Neuronal stem cell (in vitro differentiated cells): ENCODE measurements around the gene HS6ST3.

Experiments
- DNase-seq: peaks from one replicate; pipeline ENCODE4 v3.0.0-alpha.2; 2013; ENCODE audit warnings: low spot score
- H2AFZ ChIP-seq: one replicate; pipeline ENCODE4 v1.6.1; 2013; ENCODE audit warnings: mild to moderate bottlenecking, low read length, inconsistent platforms
- H2AK5ac ChIP-seq: 2 replicates; pipeline ENCODE4 v1.6.1; 2013; ENCODE audit warnings: low read depth, mild to moderate bottlenecking, inconsistent platforms, low read length, moderate library complexity, mixed read lengths
- H2BK120ac ChIP-seq: 2 replicates; pipeline ENCODE4 v1.6.1; 2013; ENCODE audit warnings: low read depth, mild to moderate bottlenecking, inconsistent platforms, low read length, moderate library complexity, mixed read lengths
- H2BK12ac ChIP-seq: one replicate; pipeline ENCODE4 v1.6.1; 2013; ENCODE audit warnings: low read length, inconsistent platforms
- H2BK15ac ChIP-seq: 2 replicates; pipeline ENCODE4 v1.6.1; 2013; ENCODE audit warnings: mild to moderate bottlenecking, low read length, inconsistent platforms, mixed read lengths
- H2BK5ac ChIP-seq: one replicate; pipeline ENCODE4 v1.6.1; 2013; ENCODE audit warnings: inconsistent platforms, mild to moderate bottlenecking, low read length, moderate library complexity
- H3K14ac ChIP-seq: one replicate; pipeline ENCODE4 v1.6.1; 2013; ENCODE audit warnings: low read length, inconsistent platforms
- H3K18ac ChIP-seq: 2 replicates; pipeline ENCODE4 v1.6.1; 2013; ENCODE audit warnings: low read length, inconsistent platforms
- H3K23ac ChIP-seq: 2 replicates; pipeline ENCODE4 v1.6.1; 2013; ENCODE audit warnings: low read depth, mild to moderate bottlenecking, mixed read lengths, low read length, inconsistent platforms; ENCODE audit not compliant: poor library complexity
- H3K27ac ChIP-seq: replicated peaks from 3 replicates; pipeline ENCODE4 v1.5.1; 2013; ENCODE audit warnings: low read length, inconsistent platforms
- H3K27me3 ChIP-seq, 3 experiments: 2 replicates each; pipeline ENCODE4 v1.6.1; 2013; ENCODE audit warnings: low read length in 3 of 3, mild to moderate bottlenecking in 2 of 3, inconsistent platforms in 1 of 3, low read depth in 1 of 3, mixed read lengths in 1 of 3, moderate library complexity in 1 of 3; ENCODE audit not compliant: control insufficient read depth in 3 of 3, insufficient read depth in 3 of 3
- H3K36me3 ChIP-seq, 2 donors: replicated peaks in 1 of 2; 2 replicates each; pipeline ENCODE4 v1.6.1; 2013; ENCODE audit warnings: low read length in 2 of 2; ENCODE audit not compliant: control insufficient read depth in 2 of 2, insufficient read depth in 2 of 2
- H3K4ac ChIP-seq: 2 replicates; pipeline ENCODE4 v1.6.1; 2013; ENCODE audit warnings: inconsistent platforms, mild to moderate bottlenecking, low read length, moderate library complexity
- H3K4me1 ChIP-seq, 2 donors: 1 replicate in 1 of 2; 2 replicates in 1 of 2; pipeline ENCODE4 v1.6.1; 2013; ENCODE audit warnings: low read length in 2 of 2, low read depth in 1 of 2; ENCODE audit not compliant: control insufficient read depth in 2 of 2, insufficient read depth in 1 of 2
- H3K4me2 ChIP-seq: one replicate; pipeline ENCODE4 v1.6.1; 2013; ENCODE audit warnings: mild to moderate bottlenecking, low read length, inconsistent platforms; ENCODE audit not compliant: insufficient read depth, poor library complexity, severe bottlenecking
- H3K4me3 ChIP-seq, 2 donors: 2 replicates each; pipeline ENCODE4 v1.5.1; 2013; ENCODE audit warnings: low read length in 2 of 2, mild to moderate bottlenecking in 2 of 2, inconsistent platforms in 1 of 2, moderate library complexity in 1 of 2
- H3K79me1 ChIP-seq: one replicate; pipeline ENCODE4 v1.6.1; 2013; ENCODE audit warnings: low read depth, mild to moderate bottlenecking, inconsistent platforms, low read length, moderate library complexity
- H3K9ac ChIP-seq: one replicate; pipeline ENCODE4 v1.6.1; 2013; ENCODE audit warnings: mild to moderate bottlenecking, low read depth, low read length, inconsistent platforms; ENCODE audit not compliant: poor library complexity
- H3K9me3 ChIP-seq, 2 donors: replicated peaks in 1 of 2; 2 replicates each; pipeline versions ENCODE3 to v1.6.1; 2013; ENCODE audit warnings: low read length in 2 of 2, mild to moderate bottlenecking in 2 of 2, inconsistent platforms in 1 of 2, low read depth in 1 of 2, mixed read lengths in 1 of 2, moderate library complexity in 1 of 2; ENCODE audit not compliant: control insufficient read depth in 2 of 2, insufficient read depth in 1 of 2
- H4K8ac ChIP-seq: one replicate; pipeline ENCODE4 v1.6.1; 2013; ENCODE audit warnings: low read depth, mild to moderate bottlenecking, inconsistent platforms, low read length, moderate library complexity
- H4K91ac ChIP-seq: one replicate; pipeline ENCODE4 v1.6.1; 2013; ENCODE audit warnings: low read length, low read depth, mild to moderate bottlenecking, inconsistent platforms; ENCODE audit not compliant: poor library complexity
- whole genome bisulfite sequencing, 2 donors: extraction: QIAGEN DNeasy Blood & Tissue Kit; methylation state at CpG; one replicate each; pipeline ENCODE4 v1.1.7; 2013; ENCODE audit warnings: missing lambda C conversion rate in 2 of 2, mixed read lengths in 1 of 2; ENCODE audit not compliant: insufficient read length in 2 of 2, insufficient replicate concordance in 1 of 2; ENCODE audit errors: extremely low coverage in 2 of 2; 5-methylcytosine and 5-hydroxymethylcytosine counted together

HS6ST3 gene

GRCh38 chr13:96650301-96650886 lies 560.5 kb downstream of the HS6ST3 start:
- H4K91ac ChIP-seq: no peak overlapping the region
- no peak overlapping the region for H3K23ac ChIP-seq
- H3K4ac ChIP-seq: no peak overlapping the region
- no peaks in the 10 kb centered on the region for H3K9me3 ChIP-seq
- no peak overlapping the region for H4K8ac ChIP-seq
- H3K27ac ChIP-seq: no peak overlapping the region
- H2BK5ac ChIP-seq: no peak overlapping the region
- H3K36me3 ChIP-seq: no peaks in the 10 kb centered on the region
- H3K27me3 ChIP-seq: no peaks in the 10 kb centered on the region
- H2BK120ac ChIP-seq: no peak overlapping the region
- no peak overlapping the region for H3K9ac ChIP-seq
- H2AK5ac ChIP-seq: no peak overlapping the region
- no peak overlapping the region for H2BK15ac ChIP-seq
- no peak overlapping the region for H3K4me2 ChIP-seq
- no peak for DNase-seq
- H2BK12ac ChIP-seq: no peak overlapping the region
- no peak overlapping the region for H2AFZ ChIP-seq
- no peak overlapping the region for H3K18ac ChIP-seq
- no peak overlapping the region for H3K14ac ChIP-seq
- no peaks in the 10 kb centered on the region for H3K79me1 ChIP-seq
- no peak overlapping the region for H3K4me3 ChIP-seq
- H3K4me1 ChIP-seq: no peaks in the 10 kb centered on the region
- WGBS, 2 donors: no CpG with 5 or more reads among the region's 3 CpGs

- H3K36me3 ChIP-seq: no peaks in the 10 kb centered on the region
- no CpG with 5 or more reads among the region's 1 CpG for WGBS, 2 donors
- H2AK5ac ChIP-seq: no peak overlapping the region
- no peak overlapping the region for H3K27ac ChIP-seq
- H3K18ac ChIP-seq: no peak overlapping the region
- H3K4me3 ChIP-seq: no peak overlapping the region
- no peak overlapping the region for H2BK12ac ChIP-seq
- no peak overlapping the region for H4K91ac ChIP-seq
- H3K4me1 ChIP-seq: no peaks in the 10 kb centered on the region
- no peak overlapping the region for H3K4ac ChIP-seq
- no peak overlapping the region for H4K8ac ChIP-seq
- H3K4me2 ChIP-seq: no peak overlapping the region
- H2BK15ac ChIP-seq: no peak overlapping the region
- H2BK120ac ChIP-seq: no peak overlapping the region
- no peak overlapping the region for H3K9ac ChIP-seq
- no peaks in the 10 kb centered on the region for H3K9me3 ChIP-seq
- DNase-seq: no peak
- no peaks in the 10 kb centered on the region for H3K79me1 ChIP-seq
- no peak overlapping the region for H3K23ac ChIP-seq
- H2AFZ ChIP-seq: no peak overlapping the region
- H3K14ac ChIP-seq: no peak overlapping the region
- no peaks in the 10 kb centered on the region for H3K27me3 ChIP-seq
- no peak overlapping the region for H2BK5ac ChIP-seq
These were observed 561.7 kb downstream of the HS6ST3 start for GRCh38 chr13:96651598-96651997.

- H4K91ac ChIP-seq: no peak overlapping the region
- H3K4me1 ChIP-seq: no peaks in the 10 kb centered on the region
- DNase-seq: no peak
- no peak overlapping the region for H2BK120ac ChIP-seq
- H2AFZ ChIP-seq: no peak overlapping the region
- H3K36me3 ChIP-seq: no peaks in the 10 kb centered on the region
- H3K9me3 ChIP-seq: no peaks in the 10 kb centered on the region
- H3K23ac ChIP-seq: no peak overlapping the region
- no peak overlapping the region for H2BK15ac ChIP-seq
- no peak overlapping the region for H3K14ac ChIP-seq
- H2BK5ac ChIP-seq: no peak overlapping the region
- no peak overlapping the region for H4K8ac ChIP-seq
- no peak overlapping the region for H3K27ac ChIP-seq
- no peak overlapping the region for H3K18ac ChIP-seq
- H3K4me3 ChIP-seq: no peak overlapping the region
- H3K9ac ChIP-seq: no peak overlapping the region
- H3K27me3 ChIP-seq: no peaks in the 10 kb centered on the region
- no peak overlapping the region for H2BK12ac ChIP-seq
- no peak overlapping the region for H2AK5ac ChIP-seq
- no peaks in the 10 kb centered on the region for H3K79me1 ChIP-seq
- H3K4me2 ChIP-seq: no peak overlapping the region
- H3K4ac ChIP-seq: no peak overlapping the region
These were observed 562.6 kb downstream of the HS6ST3 start for GRCh38 chr13:96652506-96652905.

- Histone ChIP-seq H3K4me2 (no peak overlapping the region), H3K36me3 (no peaks in the 10 kb centered on the region), H3K18ac (no peak overlapping the region), H3K4me3 (no peak overlapping the region), H3K4me1 (no peaks in the 10 kb centered on the region), H3K23ac (no peak overlapping the region), H3K14ac (no peak overlapping the region), H2AK5ac (no peak overlapping the region), H3K79me1 (no peaks in the 10 kb centered on the region), H2BK15ac (no peak overlapping the region), H4K91ac (no peak overlapping the region), H3K9me3 (peaks cover 0 to 6% of the 10 kb centered on the region in 2 donors), H3K27ac (no peak overlapping the region), H3K9ac (no peak overlapping the region), H3K27me3 (no peaks in the 10 kb centered on the region), H4K8ac (no peak overlapping the region), H3K4ac (no peak overlapping the region), H2AFZ (no peak overlapping the region), H2BK120ac (no peak overlapping the region), H2BK5ac (no peak overlapping the region), H2BK12ac (no peak overlapping the region)
- no peak for DNase-seq
- no CpG with 5 or more reads among the region's 2 CpGs for WGBS, 2 donors
These were observed 571.7 kb downstream of the HS6ST3 start for GRCh38 chr13:96661612-96662011.
